ENCODE results near the gene SDK1. TPM values are rescaled to one million over a fixed set of nuclear protein-coding genes. Genes with fewer than 3 reads are reported as not detected.

SDK1 gene
- total and polyA plus RNA-seq, 2 of the 8 experiments (the other 6 are each of a cell fraction or from before 2014, with no cell fraction given): 3.3 to 7.2 TPM

DNA sequence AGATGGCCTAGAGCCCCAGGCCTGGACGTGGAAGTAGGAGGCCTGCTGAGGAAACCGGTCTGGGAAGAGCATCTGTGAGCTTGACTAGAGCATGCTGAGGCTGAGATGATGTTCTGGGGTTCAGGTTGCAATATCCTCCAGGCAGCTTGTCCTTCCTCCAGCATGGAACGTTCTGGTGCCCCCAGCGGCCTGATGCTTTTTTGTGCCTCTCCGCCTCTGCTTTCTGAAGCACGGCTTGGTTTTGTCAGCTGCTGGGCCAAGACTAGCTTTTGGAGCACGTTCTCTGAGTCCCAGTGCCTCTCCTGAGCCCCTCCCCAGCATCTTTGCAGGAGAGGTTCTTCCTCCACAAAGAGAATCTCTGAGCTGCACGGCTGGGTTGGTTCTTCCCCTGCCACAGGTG, 699.1 kb downstream of the SDK1 start:
- H3K79me2 ChIP-seq (ENCODE audit: control insufficient read depth in 1 of 2, insufficient read depth in 2 of 2, low read length in 2 of 2): no peaks in the 10 kb centered on the region
- H3K56ac ChIP-seq (replicated peaks; ENCODE audit: insufficient read length, low read depth, low read length): no peak overlapping the region
- H3K4me2 ChIP-seq (ENCODE audit: insufficient read depth in 1 of 2, low read depth in 2 of 2, low read length in 2 of 2): no peak overlapping the region
- no peak overlapping the region for H2BK15ac ChIP-seq (ENCODE audit: low read length)
- FAIRE-seq (no peak), DNase-seq (ENCODE audit: low read depth in 1 of 2, low spot score in 2 of 2) (no peak)
- CTCF ChIA-PET (ENCODE audit: partially characterized antibody): interaction anchor here (0.6 to 3.9 kb wide), 7 partner anchors 9 to 1636 kb away, joined by 3 to 16 read pairs (median 4); no protein-coding TSS in a partner anchor
- no peak overlapping the region for H2BK5ac ChIP-seq (ENCODE audit: low read depth, low read length)
- H2BK20ac ChIP-seq (ENCODE audit: low read length): no peak overlapping the region
- H3K23ac ChIP-seq (ENCODE audit: insufficient read length): no peak overlapping the region
- H2AK5ac ChIP-seq (ENCODE audit: low read depth, low read length): no peak overlapping the region
- H4K8ac ChIP-seq (ENCODE audit: extremely low read depth, insufficient read depth, low read length): no peak overlapping the region
- POLR2A ChIA-PET (ENCODE audit: partially characterized antibody): interaction anchor here (0.7 to 1.5 kb wide), 2 partner anchors 9 to 21 kb away, joined by 3 read pairs; no protein-coding TSS in a partner anchor
- H2AFZ ChIP-seq (ENCODE audit: low read length): no peak overlapping the region
- no peaks in the 10 kb centered on the region for H3K23me2 ChIP-seq (ENCODE audit: low read depth, low read length)
- H3K4ac ChIP-seq (replicated peaks; ENCODE audit: insufficient read length, low read depth, low read length): no peak overlapping the region
- no peak overlapping the region for H2BK120ac ChIP-seq (replicated peaks; ENCODE audit: low read depth, low read length)
- no peak overlapping the region for H3K27ac ChIP-seq (ENCODE audit: low read depth, low read length)
- no peak for TF ChIP-seq BACH1 (IDR thresholded peaks at IDR 0.05; ENCODE audit: low read length)
- TF ChIP-seq, protein P1, sequence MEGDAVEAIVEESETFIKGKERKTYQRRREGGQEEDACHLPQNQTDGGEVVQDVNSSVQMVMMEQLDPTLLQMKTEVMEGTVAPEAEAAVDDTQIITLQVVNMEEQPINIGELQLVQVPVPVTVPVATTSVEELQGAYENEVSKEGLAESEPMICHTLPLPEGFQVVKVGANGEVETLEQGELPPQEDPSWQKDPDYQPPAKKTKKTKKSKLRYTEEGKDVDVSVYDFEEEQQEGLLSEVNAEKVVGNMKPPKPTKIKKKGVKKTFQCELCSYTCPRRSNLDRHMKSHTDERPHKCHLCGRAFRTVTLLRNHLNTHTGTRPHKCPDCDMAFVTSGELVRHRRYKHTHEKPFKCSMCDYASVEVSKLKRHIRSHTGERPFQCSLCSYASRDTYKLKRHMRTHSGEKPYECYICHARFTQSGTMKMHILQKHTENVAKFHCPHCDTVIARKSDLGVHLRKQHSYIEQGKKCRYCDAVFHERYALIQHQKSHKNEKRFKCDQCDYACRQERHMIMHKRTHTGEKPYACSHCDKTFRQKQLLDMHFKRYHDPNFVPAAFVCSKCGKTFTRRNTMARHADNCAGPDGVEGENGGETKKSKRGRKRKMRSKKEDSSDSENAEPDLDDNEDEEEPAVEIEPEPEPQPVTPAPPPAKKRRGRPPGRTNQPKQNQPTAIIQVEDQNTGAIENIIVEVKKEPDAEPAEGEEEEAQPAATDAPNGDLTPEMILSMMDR (IDR thresholded peaks at IDR 0.05; ENCODE audit: control extremely low read depth in 1 of 3, insufficient read depth in 1 of 3, low read depth in 1 of 3, low read length in 3 of 3): peak; percentile 6 to 26 (median 23); a peak in 2 of 4 replicates
- H4K20me1 ChIP-seq (replicated peaks in 1 of 2; ENCODE audit: control insufficient read depth in 1 of 2, insufficient read depth in 2 of 2, low read length in 2 of 2): no peaks in the 10 kb centered on the region
- H3K27me3 ChIP-seq (replicated peaks in 1 of 4; ENCODE audit: control insufficient read depth in 3 of 4, extremely low read depth in 1 of 4, insufficient read depth in 3 of 4, low read length in 3 of 4): no peaks in the 10 kb centered on the region
- WGBS, 2 experiments (ENCODE audit: extremely low coverage in 1 of 2, insufficient coverage in 1 of 2, insufficient read length in 1 of 2, insufficient replicate concordance in 2 of 2, low coverage in 1 of 2, low lambda C conversion rate in 2 of 2, missing lambda C conversion rate in 1 of 2): 85% methylated on average over 8 of the region's 8 CpGs; no CpG with 5 or more reads in 1 of the 2 experiments
- H3K4me1 ChIP-seq (replicated peaks in 1 of 4; ENCODE audit: control insufficient read depth in 3 of 4, insufficient read depth in 4 of 4, low read length in 3 of 4): peaks cover 0 to 2% (median 0%) of the 10 kb centered on the region in 4 experiments; a peak in 1 of 7 replicates
- H3K36me3 ChIP-seq (ENCODE audit: control insufficient read depth in 2 of 4, insufficient read depth in 4 of 4, low read length in 3 of 4): no peaks in the 10 kb centered on the region
- no peak overlapping the region for H4K91ac ChIP-seq (replicated peaks; ENCODE audit: insufficient read length, low read length)
- H4K5ac ChIP-seq (ENCODE audit: insufficient read length, low read depth, low read length): no peak overlapping the region
- no peak overlapping the region for H3K14ac ChIP-seq (ENCODE audit: insufficient read length)
- H3K4me3 ChIP-seq (ENCODE audit: extremely low read depth in 1 of 4, insufficient read depth in 2 of 4, low read depth in 3 of 4, low read length in 4 of 4): no peak overlapping the region
- no peaks in the 10 kb centered on the region for H3K79me1 ChIP-seq (ENCODE audit: low read depth, low read length)
- H3K9ac ChIP-seq (replicated peaks in 1 of 4; ENCODE audit: extremely low read depth in 1 of 4, low read depth in 3 of 4, low read length in 3 of 4): no peak overlapping the region
- H3K9me3 ChIP-seq (ENCODE audit: insufficient read depth in 2 of 2, low read depth in 1 of 2, low read length in 1 of 2): no peaks in the 10 kb centered on the region
- H2BK12ac ChIP-seq (ENCODE audit: low read depth, low read length): no peak overlapping the region; the same call in 1 of the 2 replicates
- H3K18ac ChIP-seq (ENCODE audit: extremely low read depth, low read length): no peak overlapping the region
